ENCODE results near the gene NPTN.
A peak's percentile ranks its signal among the peaks of the same experiment; 100 is the strongest.

Gene NPTN

GRCh38 chr15:73527598-73527997, 105.6 kb downstream of the NPTN start:
- no peak for TF ChIP-seq CTCF (IDR thresholded peaks at IDR 0.05; ENCODE audit: insufficient read depth, low read depth, low read length, missing control alignments)
- DNase-seq (ENCODE audit: low read depth), result no peak
- H3K4me3 ChIP-seq (ENCODE audit: low read length), result no peak overlapping the region

GRCh38 chr15:73524919-73525318, 108.3 kb downstream of the NPTN start:
- DNase-seq (ENCODE audit: low read depth), result no peak
- no peak for TF ChIP-seq CTCF (IDR thresholded peaks at IDR 0.05; ENCODE audit: insufficient read depth, low read depth, low read length, missing control alignments)

GRCh38 chr15:73522011-73522410, 111.2 kb downstream of the NPTN start:
- TF ChIP-seq CTCF (IDR thresholded peaks at IDR 0.05; ENCODE audit: insufficient read depth, low read depth, low read length, missing control alignments), result no peak
- H3K4me3 ChIP-seq (ENCODE audit: low read length), result no peak overlapping the region
- DNase-seq (ENCODE audit: low read depth), result peak; percentile 76

More at GRCh38 chr15:73524919-73525318, 108.3 kb downstream of the NPTN start:
- no peak overlapping the region for H3K4me3 ChIP-seq (ENCODE audit: low read length)

- DNase-seq (ENCODE audit: low read depth), result no peak
- H3K4me3 ChIP-seq (ENCODE audit: low read length), result no peak overlapping the region
- TF ChIP-seq CTCF (IDR thresholded peaks at IDR 0.05; ENCODE audit: insufficient read depth, low read depth, low read length, missing control alignments), result no peak
Observed at GRCh38 chr15:73518876-73519733, 114.1 kb downstream of the NPTN start.

- no peak overlapping the region for H3K4me3 ChIP-seq (ENCODE audit: low read length)
- no peak for TF ChIP-seq CTCF (IDR thresholded peaks at IDR 0.05; ENCODE audit: insufficient read depth, low read depth, low read length, missing control alignments)
- no peak for DNase-seq (ENCODE audit: low read depth)
Observed at GRCh38 chr15:73518180-73518862, 114.9 kb downstream of the NPTN start.

GRCh38 chr15:73517566-73517965, 115.6 kb downstream of the NPTN start:
- DNase-seq (ENCODE audit: low read depth), result no peak
- no peak for TF ChIP-seq CTCF (IDR thresholded peaks at IDR 0.05; ENCODE audit: insufficient read depth, low read depth, low read length, missing control alignments)
- no peak overlapping the region for H3K4me3 ChIP-seq (ENCODE audit: low read length)

Data from epithelial cell of esophagus (primary cell).